ENCODE results near the gene SMTN.

The SMTN gene

GRCh38 chr22:31080848-31081649 lies at the start of gene SMTN:
Gene SMTN (plus strand): TSS chr22:31081318. CDS start chr22:31083259, 1,941 bp downstream.
- TF ChIP-seq MAX (IDR thresholded peaks at IDR 0.05) (peak; percentile 62), TCF12 (IDR thresholded peaks at IDR 0.05; ENCODE audit: low read depth) (peak; percentile 29), TEAD4 (IDR thresholded peaks at IDR 0.05) (peak; percentile 15; the same call in 1 of the 2 replicates), YY1 (IDR thresholded peaks at IDR 0.05; ENCODE audit: low read depth) (no peak), TAF1 (IDR thresholded peaks at IDR 0.05; ENCODE audit: low read depth) (peak; percentile 96), CEBPB (IDR thresholded peaks at IDR 0.05) (no peak), NFIC (IDR thresholded peaks at IDR 0.05) (no peak; the same call in 1 of the 2 replicates), ZBTB7A (IDR thresholded peaks at IDR 0.05; ENCODE audit: low read depth) (peak; percentile 56; the same call in 1 of the 2 replicates)

- no peak for TF ChIP-seq TAF1 (IDR thresholded peaks at IDR 0.05; ENCODE audit: low read depth)
- TF ChIP-seq REST (IDR thresholded peaks at IDR 0.05; ENCODE audit: low read depth): no peak
- no peak for TF ChIP-seq ZBTB7A (IDR thresholded peaks at IDR 0.05; ENCODE audit: low read depth)
- TF ChIP-seq CEBPB (IDR thresholded peaks at IDR 0.05): no peak
- no peak for TF ChIP-seq USF1 (IDR thresholded peaks at IDR 0.05)
- TF ChIP-seq MAX (IDR thresholded peaks at IDR 0.05): no peak
- TF ChIP-seq FOXM1 (IDR thresholded peaks at IDR 0.05; ENCODE audit: borderline replicate concordance, low read depth): no peak
- no peak for TF ChIP-seq RAD21 (IDR thresholded peaks at IDR 0.05; ENCODE audit: low read depth)
- TF ChIP-seq YY1 (IDR thresholded peaks at IDR 0.05; ENCODE audit: low read depth): no peak
- no peak for TF ChIP-seq EGR1 (IDR thresholded peaks at IDR 0.05)
- TF ChIP-seq TEAD4 (IDR thresholded peaks at IDR 0.05): no peak
- TF ChIP-seq EP300 (IDR thresholded peaks at IDR 0.05; ENCODE audit: borderline replicate concordance): no peak
- no peak for TF ChIP-seq CREB1 (IDR thresholded peaks at IDR 0.05; ENCODE audit: low read depth)
- TF ChIP-seq TCF12 (IDR thresholded peaks at IDR 0.05; ENCODE audit: low read depth): no peak
- TF ChIP-seq NFIC (IDR thresholded peaks at IDR 0.05): no peak
Observed at GRCh38 chr22:31036671-31037550, 44.2 kb upstream of the SMTN start.

- TF ChIP-seq CREB1 (IDR thresholded peaks at IDR 0.05; ENCODE audit: low read depth): no peak
- TF ChIP-seq CEBPB (IDR thresholded peaks at IDR 0.05): no peak
- TF ChIP-seq TEAD4 (IDR thresholded peaks at IDR 0.05): no peak
- no peak for TF ChIP-seq RAD21 (IDR thresholded peaks at IDR 0.05; ENCODE audit: low read depth)
Observed at GRCh38 chr22:31038686-31039085, 42.4 kb upstream of the SMTN start.

DNA sequence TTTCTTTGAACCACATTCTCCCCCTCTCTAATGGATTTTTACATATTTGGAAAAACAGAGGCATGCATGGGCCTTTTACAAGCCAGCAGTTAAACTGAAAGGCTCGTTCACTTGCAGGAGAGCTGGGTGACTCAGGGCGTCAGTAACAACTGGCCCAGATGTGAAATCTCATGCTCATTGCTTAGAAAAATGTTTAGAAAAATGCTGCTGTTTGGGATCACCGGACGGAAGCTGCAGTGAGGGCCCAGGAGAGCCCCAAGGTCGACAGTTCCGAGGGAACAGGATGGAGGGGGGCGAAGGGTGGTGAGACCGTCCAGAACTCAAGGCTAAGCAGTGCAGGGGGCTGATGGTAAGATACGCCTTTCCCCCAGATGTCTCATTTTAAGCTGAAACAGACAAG lies 41.7 kb upstream of the SMTN start:
- TF ChIP-seq REST (IDR thresholded peaks at IDR 0.05; ENCODE audit: low read depth): no peak
- no peak for TF ChIP-seq ZBTB7A (IDR thresholded peaks at IDR 0.05; ENCODE audit: low read depth)
- TF ChIP-seq MAX (IDR thresholded peaks at IDR 0.05): no peak

- TF ChIP-seq EGR1 (IDR thresholded peaks at IDR 0.05): no peak
- no peak for TF ChIP-seq TEAD4 (IDR thresholded peaks at IDR 0.05)
- TF ChIP-seq TAF1 (IDR thresholded peaks at IDR 0.05; ENCODE audit: low read depth): no peak
- TF ChIP-seq NFIC (IDR thresholded peaks at IDR 0.05): peak; percentile 68
- TF ChIP-seq USF1 (IDR thresholded peaks at IDR 0.05): no peak
- no peak for TF ChIP-seq EP300 (IDR thresholded peaks at IDR 0.05; ENCODE audit: borderline replicate concordance)
Observed at GRCh38 chr22:31040542-31041398, 40.3 kb upstream of the SMTN start.

All from Ishikawa (cell line).